Epithelial cell of proximal tubule (primary cell): ENCODE data around the gene SERBP1. TPM values are rescaled to one million over a fixed set of nuclear protein-coding genes. Genes with fewer than 3 reads are reported as not detected.
A peak's percentile ranks its signal among the peaks of the same experiment; 100 is the strongest.

ENCODE experiments used
- DNase-seq: peaks from one replicate; pipeline ENCODE4 v3.0.0-alpha.2; 2011; ENCODE audit warnings: low read depth
- H3K4me3 ChIP-seq: 2 replicates; pipeline ENCODE4 v1.5.1; 2011; ENCODE audit warnings: low read depth, mild to moderate bottlenecking, low read length
- total RNA-seq: library from RNA; depleted of rRNA; stranded (reverse); fragments of >200 nt; gene quantifications from 2 replicates; pipeline ENCODE4 v1.2.3, GENCODE V29; 2015
- TF ChIP-seq, protein P1 (sequence below): conservative IDR thresholded peaks from 2 replicates; pipeline ENCODE4 v1.5.1; 2012; ENCODE audit warnings: low read depth, mild to moderate bottlenecking, low read length

The SERBP1 gene
- total RNA-seq, 1 donor from 2014 or later: 307 TPM

DNA sequence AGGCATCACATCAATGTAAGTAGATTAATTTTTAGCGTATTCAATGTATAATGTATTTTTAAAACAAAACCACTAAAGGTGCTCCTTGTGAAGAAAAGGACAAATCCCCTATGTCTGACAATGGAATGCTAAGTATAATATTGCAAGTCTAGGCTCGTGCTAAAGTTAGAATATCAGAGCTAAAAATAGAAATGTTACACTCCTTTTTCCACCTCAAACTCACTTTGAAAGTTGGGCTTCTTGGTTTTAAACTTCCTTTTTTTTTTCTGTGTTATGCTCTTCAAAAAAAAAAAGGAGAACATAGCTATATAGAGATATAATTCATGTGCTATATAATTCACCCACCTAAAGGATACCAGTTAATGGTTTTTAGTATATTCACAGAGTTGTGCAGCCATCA, 3.6 kb upstream of the SERBP1 start:
- TF ChIP-seq, protein P1, sequence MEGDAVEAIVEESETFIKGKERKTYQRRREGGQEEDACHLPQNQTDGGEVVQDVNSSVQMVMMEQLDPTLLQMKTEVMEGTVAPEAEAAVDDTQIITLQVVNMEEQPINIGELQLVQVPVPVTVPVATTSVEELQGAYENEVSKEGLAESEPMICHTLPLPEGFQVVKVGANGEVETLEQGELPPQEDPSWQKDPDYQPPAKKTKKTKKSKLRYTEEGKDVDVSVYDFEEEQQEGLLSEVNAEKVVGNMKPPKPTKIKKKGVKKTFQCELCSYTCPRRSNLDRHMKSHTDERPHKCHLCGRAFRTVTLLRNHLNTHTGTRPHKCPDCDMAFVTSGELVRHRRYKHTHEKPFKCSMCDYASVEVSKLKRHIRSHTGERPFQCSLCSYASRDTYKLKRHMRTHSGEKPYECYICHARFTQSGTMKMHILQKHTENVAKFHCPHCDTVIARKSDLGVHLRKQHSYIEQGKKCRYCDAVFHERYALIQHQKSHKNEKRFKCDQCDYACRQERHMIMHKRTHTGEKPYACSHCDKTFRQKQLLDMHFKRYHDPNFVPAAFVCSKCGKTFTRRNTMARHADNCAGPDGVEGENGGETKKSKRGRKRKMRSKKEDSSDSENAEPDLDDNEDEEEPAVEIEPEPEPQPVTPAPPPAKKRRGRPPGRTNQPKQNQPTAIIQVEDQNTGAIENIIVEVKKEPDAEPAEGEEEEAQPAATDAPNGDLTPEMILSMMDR: no peak
- no peak overlapping the region for H3K4me3 ChIP-seq
- DNase-seq: no peak

DNA sequence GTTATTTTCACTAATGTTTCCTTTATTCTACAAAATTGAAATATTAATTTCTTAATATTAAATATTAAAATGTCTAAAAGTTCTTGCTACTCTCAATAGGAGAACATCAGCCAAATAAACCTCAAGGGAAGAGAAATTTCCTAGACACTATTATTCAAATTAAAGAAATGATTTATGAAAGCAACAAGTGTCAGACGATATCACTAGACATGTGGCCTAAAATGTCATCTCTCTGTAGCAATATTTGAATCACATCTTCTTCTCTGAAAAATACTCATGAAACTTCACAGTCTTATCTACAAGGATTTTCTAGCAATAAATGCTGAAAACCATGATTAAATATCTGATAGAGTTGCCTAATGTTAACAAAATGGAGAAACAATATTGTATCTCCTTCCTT, 2.5 kb upstream of the SERBP1 start:
- no peak overlapping the region for H3K4me3 ChIP-seq
- TF ChIP-seq, protein P1: no peak
- DNase-seq: no peak

DNA sequence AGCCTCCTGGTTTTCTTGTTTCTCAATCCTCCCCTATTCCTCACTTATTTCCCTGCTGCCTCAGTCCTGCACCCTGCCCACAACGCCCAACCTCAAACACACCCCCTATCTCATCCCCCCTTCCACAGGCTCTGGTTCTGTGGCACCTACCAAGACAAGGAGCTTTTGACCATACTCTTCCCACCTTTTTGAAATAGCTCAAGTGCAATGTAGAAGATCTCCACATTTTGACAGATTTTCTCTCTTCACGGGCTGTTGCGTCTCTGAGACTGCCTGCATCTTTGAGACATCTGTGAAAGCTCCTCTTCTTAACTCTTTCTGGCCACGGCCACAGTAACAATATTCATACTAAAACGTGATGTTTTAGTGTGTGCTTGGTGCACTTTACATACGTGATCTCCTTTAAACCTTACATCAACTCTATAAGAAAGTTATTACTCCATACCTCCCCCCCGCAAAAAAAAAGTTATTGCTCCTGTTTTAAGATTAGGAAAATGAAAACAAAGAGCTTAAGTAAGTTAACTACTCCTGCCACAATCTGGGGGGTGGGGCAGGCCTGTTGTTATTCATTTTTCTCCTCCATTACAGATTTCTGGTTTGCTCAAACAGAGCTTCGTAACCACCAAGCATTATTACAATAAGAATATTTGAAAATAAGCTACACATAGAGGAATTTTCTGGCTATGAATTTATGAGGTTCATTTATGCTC, 1.8 kb upstream of the SERBP1 start:
- DNase-seq: no peak
- TF ChIP-seq, protein P1: no peak
- H3K4me3 ChIP-seq: peak overlapping the region; percentile 89

DNA sequence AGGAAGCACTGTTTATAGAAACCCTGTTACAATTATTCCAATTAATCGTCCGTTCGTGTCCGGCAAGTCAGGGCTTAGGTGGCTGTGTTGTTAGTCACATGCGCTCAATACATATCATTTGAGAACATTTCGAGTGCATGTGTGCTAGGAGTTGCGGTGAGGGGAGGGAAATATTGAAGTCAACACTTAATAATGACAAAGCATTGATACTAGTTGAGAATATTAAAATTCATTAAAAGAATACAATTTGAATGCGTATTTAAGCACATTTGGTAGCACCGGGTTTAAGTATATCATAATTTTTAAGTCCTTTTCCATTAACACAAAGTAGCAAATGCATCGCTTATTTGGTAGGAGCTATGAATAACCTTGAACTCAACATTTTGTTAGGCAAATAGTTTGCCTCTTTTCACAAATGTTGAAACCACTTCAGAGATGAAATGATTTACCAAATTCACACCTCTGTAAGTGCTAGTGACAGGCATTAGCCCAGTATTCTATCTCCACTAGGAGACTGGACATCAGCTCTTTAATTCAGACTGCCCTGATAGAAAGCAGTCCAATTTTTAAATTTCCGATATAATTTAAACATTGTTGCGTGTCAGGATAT, 1.1 kb upstream of the SERBP1 start:
- DNase-seq: no peak
- H3K4me3 ChIP-seq: peak overlapping the region; percentile 89
- TF ChIP-seq, protein P1: no peak

DNA sequence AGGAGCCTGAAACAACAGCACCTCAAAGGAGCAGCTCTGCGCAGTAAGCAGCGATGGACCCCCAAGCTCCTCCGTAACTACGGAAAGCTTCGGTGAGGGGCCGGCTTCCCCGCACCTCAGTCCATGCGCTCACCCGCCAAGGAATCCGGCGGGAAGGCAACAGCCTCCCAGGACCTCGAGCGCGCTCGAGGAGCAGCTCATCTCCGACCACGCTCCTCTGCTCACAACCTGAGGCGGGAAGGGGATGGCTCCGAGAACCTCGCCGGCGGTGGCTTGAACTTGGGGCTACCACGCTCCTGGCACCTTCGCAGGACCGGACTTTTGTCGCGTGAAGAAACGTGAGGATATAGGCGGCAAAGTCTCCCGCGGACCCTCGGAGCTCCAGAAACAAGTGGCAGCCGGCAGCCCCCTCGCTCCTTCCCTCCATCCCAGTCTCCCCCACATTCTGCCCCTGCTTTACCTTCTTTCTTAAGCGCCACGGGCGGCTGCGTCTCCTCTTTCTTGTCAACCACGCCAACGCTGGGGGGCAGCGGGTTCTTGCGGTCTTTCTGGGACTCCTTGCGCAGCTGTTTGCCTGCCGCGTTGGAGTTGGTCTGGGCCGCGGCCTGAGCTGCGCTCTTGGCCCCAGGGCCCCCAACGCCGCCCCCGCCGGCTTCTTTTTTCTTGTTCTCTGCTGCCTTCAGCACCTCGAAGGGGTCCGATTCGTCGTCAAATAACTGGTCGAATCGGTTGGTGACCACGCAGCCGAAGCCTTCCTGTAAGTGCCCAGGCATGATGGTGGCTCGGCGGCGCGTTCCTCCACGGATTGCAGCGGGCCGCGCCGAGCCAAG, 459 bp downstream of the SERBP1 start:
- no peak for DNase-seq
- TF ChIP-seq, protein P1: no peak

DNA sequence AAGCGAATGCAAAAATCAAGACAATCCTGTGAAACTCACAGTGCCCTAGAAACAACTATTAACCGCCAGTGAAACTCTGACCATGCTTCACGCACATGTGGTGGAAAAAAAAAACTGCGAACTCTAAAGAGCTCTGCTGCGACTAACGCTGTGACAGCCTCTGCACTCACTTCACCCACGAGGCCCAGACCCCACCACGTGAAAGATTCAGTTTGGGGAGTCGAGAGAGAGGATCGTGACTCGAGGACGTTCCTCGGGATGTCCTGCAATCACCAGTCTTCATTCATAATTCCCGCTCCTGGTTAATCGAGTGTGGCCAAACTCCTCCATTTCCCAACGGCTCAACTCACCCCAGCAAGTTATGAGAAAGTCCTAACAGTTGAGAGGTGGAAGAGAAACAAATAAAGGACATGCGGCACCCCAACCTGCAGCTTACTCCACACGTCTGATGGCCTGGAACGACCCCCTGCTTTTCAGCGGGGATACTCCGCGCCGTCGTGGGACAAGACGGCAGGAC, 1.1 kb downstream of the SERBP1 start:
- DNase-seq: no peak
- H3K4me3 ChIP-seq: peak overlapping the region; percentile 89
- TF ChIP-seq, protein P1: no peak

More for the DNA sequence above, 459 bp downstream of the SERBP1 start:
- H3K4me3 ChIP-seq: peak overlapping the region; percentile 89
